SK-N-SH (cell line): ENCODE results near the gene EQTN.
"Not testable (repeated sequence)": the region's sequence is repeated elsewhere in the genome, so short reads cannot be mapped to it uniquely, and the experiment has no call there.

Source experiments
- CTCF ChIP-seq: fragments of 200-600 bp; sonication (generic); IDR thresholded peaks from 2 replicates; pipeline ENCODE4 v1.6.1; 2017; ENCODE audit warnings: antibody characterized with exemption, mild to moderate bottlenecking, moderate library complexity
- EZH2phosphoT487 ChIP-seq: fragments of 200-600 bp; sonication (generic); IDR thresholded peaks from 2 replicates; pipeline ENCODE4 v1.6.1; 2017; ENCODE audit warnings: low read depth, mixed run types, mild to moderate bottlenecking, antibody characterized with exemption, moderate library complexity, borderline replicate concordance
- GABPA ChIP-seq: IDR thresholded peaks from 2 replicates; pipeline ENCODE4 v1.4.0; 2012; ENCODE audit warnings: low read depth, mild to moderate bottlenecking
- MAX ChIP-seq: IDR thresholded peaks from 2 replicates; pipeline ENCODE4 v1.4.0; 2012; ENCODE audit warnings: low read depth
- NFIC ChIP-seq: IDR thresholded peaks from 2 replicates; pipeline ENCODE4 v1.4.0; 2012; ENCODE audit warnings: borderline replicate concordance
- POLR2AphosphoS5 ChIP-seq: IDR thresholded peaks from 2 replicates; pipeline ENCODE4 v1.6.1; 2012; ENCODE audit warnings: low read depth, low read length
- RAD21 ChIP-seq: IDR thresholded peaks from 2 replicates; pipeline ENCODE4 v1.6.1; 2012; ENCODE audit warnings: mild to moderate bottlenecking, low read length
- REST ChIP-seq: IDR thresholded peaks from 2 replicates; pipeline ENCODE4 v1.6.1; 2012; ENCODE audit warnings: mild to moderate bottlenecking, low read depth, low read length, moderate library complexity
- SIN3A ChIP-seq: IDR thresholded peaks from 2 replicates; pipeline ENCODE4 v1.6.1; 2012; ENCODE audit warnings: low read depth, mild to moderate bottlenecking, low read length, moderate library complexity, borderline replicate concordance
- TAF1 ChIP-seq: IDR thresholded peaks from 2 replicates; pipeline ENCODE4 v1.6.1; 2012; ENCODE audit warnings: low read depth, mild to moderate bottlenecking, low read length, moderate library complexity, borderline replicate concordance
- TCF12 ChIP-seq: IDR thresholded peaks from 2 replicates; pipeline ENCODE4 v1.4.0; 2012
- YY1 ChIP-seq: IDR thresholded peaks from 2 replicates; pipeline ENCODE4 v1.4.0; 2012; ENCODE audit warnings: low read depth, mild to moderate bottlenecking
- TF ChIP-seq, protein P1 (sequence below): fragments of 150-350 bp; IDR thresholded peaks from 2 replicates; pipeline ENCODE4 v1.6.1; 2016; ENCODE audit warnings: mild to moderate bottlenecking, low read depth, low read length

GRCh38 chr9:27239648-27240047 is 57.3 kb downstream of the EQTN start:
- TF ChIP-seq CTCF, SIN3A, EZH2phosphoT487, MAX, YY1, REST, TCF12, POLR2AphosphoS5, GABPA, NFIC, TAF1, RAD21: not testable (repeated sequence)
- TF ChIP-seq, protein P1, sequence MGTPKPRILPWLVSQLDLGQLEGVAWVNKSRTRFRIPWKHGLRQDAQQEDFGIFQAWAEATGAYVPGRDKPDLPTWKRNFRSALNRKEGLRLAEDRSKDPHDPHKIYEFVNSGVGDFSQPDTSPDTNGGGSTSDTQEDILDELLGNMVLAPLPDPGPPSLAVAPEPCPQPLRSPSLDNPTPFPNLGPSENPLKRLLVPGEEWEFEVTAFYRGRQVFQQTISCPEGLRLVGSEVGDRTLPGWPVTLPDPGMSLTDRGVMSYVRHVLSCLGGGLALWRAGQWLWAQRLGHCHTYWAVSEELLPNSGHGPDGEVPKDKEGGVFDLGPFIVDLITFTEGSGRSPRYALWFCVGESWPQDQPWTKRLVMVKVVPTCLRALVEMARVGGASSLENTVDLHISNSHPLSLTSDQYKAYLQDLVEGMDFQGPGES: not testable (repeated sequence)
